Naive thymus-derived CD8-positive, alpha-beta T cell (primary cell): ENCODE measurements around the gene FAM107A. TPM values are rescaled to one million over a fixed set of nuclear protein-coding genes. Genes with fewer than 3 reads are reported as not detected.

Experiments
- ATAC-seq, 2 donors: fragments of 150-1000 bp; cut with Tn5 transposase in 1 of 2; sonication (Bioruptor Pico), chemical (Tn5 transposase) in 1 of 2; 1 replicate in 1 of 2; 2 replicates in 1 of 2; pipeline ENCODE4 v1.10.0; 2021; ENCODE audit warnings: mild to moderate bottlenecking in 2 of 2, moderate library complexity in 2 of 2
- POLR2A ChIA-PET: fragments of 350-600 bp; sonication (Branson Sonifier 250); formaldehyde crosslinking; loops from one replicate; lab custom pipeline; 2021; ENCODE audit warnings: antibody characterized with exemption; lab: Charles Lee
- DNase-seq, 10 donors: peaks; one replicate each; pipeline versions ENCODE4 v3.0.0 to v3.0.0-alpha.2; 2020 to 2022
- H3K27ac Mint-ChIP-seq, 10 donors: one replicate each; pipeline ENCODE4 v1.8.0; 2020 to 2022; ENCODE audit warnings: mild to moderate bottlenecking in 10 of 10, mixed read lengths in 10 of 10, moderate library complexity in 4 of 10, inconsistent platforms in 1 of 10
- H3K27me3 Mint-ChIP-seq, 5 donors: one replicate each; pipeline ENCODE4 v1.8.0; 2021 to 2022; ENCODE audit warnings: mixed read lengths in 5 of 5
- H3K36me3 Mint-ChIP-seq, 3 donors: one replicate each; pipeline ENCODE4 v1.8.0; 2020 to 2022; ENCODE audit warnings: mixed read lengths in 3 of 3, mild to moderate bottlenecking in 2 of 3, inconsistent platforms in 1 of 3
- H3K4me1 Mint-ChIP-seq, 4 donors: one replicate each; pipeline ENCODE4 v1.8.0; 2021 to 2022; ENCODE audit warnings: mixed read lengths in 4 of 4
- H3K4me3 Mint-ChIP-seq, 10 donors: one replicate each; pipeline ENCODE4 v1.8.0; 2020 to 2022; ENCODE audit warnings: mild to moderate bottlenecking in 10 of 10, mixed read lengths in 10 of 10, moderate library complexity in 6 of 10, inconsistent platforms in 1 of 10
- H3K9me3 Mint-ChIP-seq, 9 donors: one replicate each; pipeline ENCODE4 v1.8.0; 2020 to 2022; ENCODE audit warnings: mixed read lengths in 9 of 9, mild to moderate bottlenecking in 3 of 9, inconsistent platforms in 1 of 9, moderate library complexity in 1 of 9
- polyA plus RNA-seq, 3 donors: library from polyadenylated mRNA; unstranded; fragments of 300-500 nt; fragmentation: Illumina TruSeq; gene quantifications; one replicate each; pipeline ENCODE4 v1.2.3, GENCODE V29; 2021
- total RNA-seq, 8 experiments: library from RNA in 2 of 8; stranded (reverse) in 2 of 8; gene quantifications; one replicate each; pipeline ENCODE4 v1.2.3 and lab custom pipeline; 2021 to 2026

FAM107A gene
- total and polyA plus RNA-seq, 5 experiments from 2014 or later = not detected

DNA sequence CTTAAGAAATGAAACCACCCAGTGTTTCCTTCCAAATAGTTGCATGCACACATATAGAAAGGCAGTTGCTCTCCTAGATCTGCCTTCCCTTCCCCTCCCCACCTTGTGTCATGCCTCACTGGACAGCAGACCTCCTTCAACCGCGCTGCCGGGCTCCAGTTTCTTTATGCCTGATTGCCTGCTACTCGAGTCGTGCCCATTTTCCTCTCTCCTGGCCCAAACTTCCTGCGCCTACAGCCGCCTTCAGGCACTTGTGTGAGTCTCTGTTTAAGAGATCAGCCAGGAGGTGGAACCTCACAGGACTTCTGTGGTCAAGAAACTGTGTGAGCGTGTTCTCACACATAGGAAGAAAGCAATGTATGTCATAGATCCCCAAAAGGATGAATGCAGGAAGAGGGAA lies 8.8 kb upstream of the FAM107A start:
- H3K9me3 Mint-ChIP-seq = peaks cover 0 to 4% (median 0%) of the 10 kb centered on the region in 9 donors
- DNase-seq (no peak), ATAC-seq (no peak)
- H3K27me3 Mint-ChIP-seq = peaks cover 28 to 46% (median 43%) of the 10 kb centered on the region in 5 donors
- peak overlapping the region in 1 of 10 donors; percentile 49 for H3K27ac Mint-ChIP-seq
- peaks cover 0 to 6% (median 2%) of the 10 kb centered on the region in 3 donors for H3K36me3 Mint-ChIP-seq
- H3K4me1 Mint-ChIP-seq = peaks cover 3 to 25% (median 21%) of the 10 kb centered on the region in 4 donors
- peak overlapping the region; percentile 80 to 94 (median 90) for H3K4me3 Mint-ChIP-seq
- POLR2A ChIA-PET = no interaction called here

DNA sequence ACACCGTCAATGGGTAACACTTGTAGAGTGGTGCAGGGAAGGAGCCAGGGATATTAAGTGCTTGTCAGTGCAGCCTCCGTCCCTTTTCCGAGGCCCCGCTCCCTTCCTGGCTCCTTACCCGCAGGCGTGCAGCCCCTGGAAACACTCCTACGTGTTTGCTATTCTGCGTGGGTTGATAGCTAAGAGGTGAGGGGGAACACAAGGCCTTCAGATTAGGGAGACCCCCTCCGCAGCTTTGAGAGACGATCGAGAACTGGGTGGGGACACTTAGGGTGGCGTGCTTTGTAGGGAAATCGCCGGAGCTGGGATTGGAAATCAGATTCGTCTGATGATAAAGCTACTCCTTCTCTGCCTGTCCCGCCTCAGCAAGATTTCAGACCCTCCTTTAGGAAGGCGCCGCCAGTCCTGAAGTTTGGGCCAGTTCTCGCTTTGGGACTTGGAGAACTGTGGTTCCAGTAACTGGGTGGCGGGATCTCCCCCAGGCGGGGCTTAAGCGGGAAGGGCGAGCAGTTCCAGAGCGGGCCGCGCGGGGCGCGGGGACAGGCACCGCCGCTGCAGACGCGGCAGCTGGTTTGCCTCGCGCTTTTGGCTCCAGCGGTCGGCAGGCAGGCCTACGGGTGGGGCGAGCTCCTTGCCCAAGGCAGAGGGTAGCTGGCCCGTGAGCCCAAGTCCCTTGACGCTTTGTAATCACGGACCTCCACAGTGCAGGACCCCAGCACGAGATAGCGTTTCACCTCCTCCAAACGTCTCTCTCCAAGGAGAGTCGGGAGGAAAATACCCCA lies 8.0 kb upstream of the FAM107A start:
- ATAC-seq = peak; percentile 91 to 96
- POLR2A ChIA-PET = no interaction called here

DNA sequence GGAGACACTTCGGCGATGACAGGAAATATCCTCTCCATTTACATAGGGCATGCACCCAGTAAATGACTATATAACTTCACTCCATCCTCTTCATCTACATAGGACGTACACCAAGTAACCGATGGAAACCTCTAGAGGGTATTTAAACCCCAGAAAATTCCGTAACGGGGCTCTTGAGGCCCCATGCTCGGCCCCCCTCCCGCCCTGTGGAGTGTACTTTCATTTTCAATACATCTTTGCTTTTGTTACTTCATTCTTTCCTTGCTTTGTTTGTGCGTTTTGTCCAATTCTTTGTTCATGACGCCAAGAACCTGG lies 7.5 kb upstream of the FAM107A start:
- Mint-ChIP-seq H3K27ac (peak overlapping the region in 2 of 10 donors; percentile 13 to 67), H3K9me3 (peaks cover 0 to 4% (median 0%) of the 10 kb centered on the region in 9 donors), H3K4me3 (peak overlapping the region; percentile 90 to 94 (median 90))

More for the DNA sequence above, 8.0 kb upstream of the FAM107A start:
- Mint-ChIP-seq H3K4me3 (peak overlapping the region; percentile 90 to 94 (median 90)), H3K27ac (peak overlapping the region in 2 of 10 donors; percentile 13 to 67), H3K9me3 (peaks cover 0 to 4% (median 0%) of the 10 kb centered on the region in 9 donors), H3K4me1 (peaks cover 3 to 25% (median 21%) of the 10 kb centered on the region in 4 donors), H3K36me3 (peaks cover 0 to 6% (median 2%) of the 10 kb centered on the region in 3 donors), H3K27me3 (peaks cover 28 to 46% (median 41%) of the 10 kb centered on the region in 5 donors)
- DNase-seq = peak in 9 of 10 donors; percentile 6 to 40 (median 22)

DNA sequence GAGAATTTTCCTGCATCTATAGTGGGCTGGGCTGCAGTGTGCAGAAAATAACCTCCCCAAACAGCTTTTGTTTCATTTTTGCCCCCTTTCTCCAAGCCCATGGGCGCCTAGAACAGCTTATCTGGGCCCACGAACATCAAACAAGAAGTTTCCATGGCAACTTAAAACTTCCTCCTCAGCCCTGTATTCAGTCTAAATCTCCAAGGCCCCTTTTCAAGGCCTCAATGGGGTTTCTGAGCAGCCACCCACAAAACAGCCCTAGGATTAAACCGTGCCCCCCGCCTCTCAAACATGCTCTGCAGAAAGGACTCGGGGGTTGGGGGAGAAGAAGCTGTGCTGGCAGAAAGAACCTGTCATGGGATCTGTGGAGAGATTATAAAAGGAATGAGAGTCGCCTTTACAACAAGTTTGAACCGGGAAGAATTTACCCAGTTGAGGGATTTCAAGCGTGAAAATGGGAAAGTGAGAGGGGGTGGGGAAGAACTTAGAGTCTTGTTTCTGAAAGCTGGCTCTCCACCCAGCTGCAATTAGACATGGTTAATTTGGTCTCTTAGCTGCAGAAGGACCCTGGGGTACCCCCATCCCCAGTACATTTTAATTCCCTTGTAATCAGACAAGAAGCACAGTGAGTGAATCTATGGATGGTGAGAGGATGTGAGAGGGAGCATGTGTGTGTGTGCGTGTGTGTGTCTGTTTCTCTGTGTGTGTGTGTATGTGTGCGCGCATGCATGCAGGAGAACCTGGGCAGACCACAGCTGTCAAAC lies 4.3 kb upstream of the FAM107A start:
- peaks cover 3 to 21% (median 19%) of the 10 kb centered on the region in 4 donors for H3K4me1 Mint-ChIP-seq
- ATAC-seq (no peak), DNase-seq (no peak)
- H3K36me3 Mint-ChIP-seq = peaks cover 0 to 6% (median 2%) of the 10 kb centered on the region in 3 donors
- POLR2A ChIA-PET = no interaction called here
- H3K9me3 Mint-ChIP-seq = peaks cover 0 to 4% (median 0%) of the 10 kb centered on the region in 9 donors
- peaks cover 16 to 35% (median 24%) of the 10 kb centered on the region in 5 donors for H3K27me3 Mint-ChIP-seq
- H3K27ac Mint-ChIP-seq = no peak overlapping the region
- H3K4me3 Mint-ChIP-seq = no peak overlapping the region

More for the DNA sequence above, 7.5 kb upstream of the FAM107A start:
- POLR2A ChIA-PET = no interaction called here
- peaks cover 28 to 46% (median 40%) of the 10 kb centered on the region in 5 donors for H3K27me3 Mint-ChIP-seq
- peak; percentile 17 to 22 for ATAC-seq
- peaks cover 3 to 25% (median 21%) of the 10 kb centered on the region in 4 donors for H3K4me1 Mint-ChIP-seq
- DNase-seq = no peak
- H3K36me3 Mint-ChIP-seq = peaks cover 0 to 6% (median 2%) of the 10 kb centered on the region in 3 donors

DNA sequence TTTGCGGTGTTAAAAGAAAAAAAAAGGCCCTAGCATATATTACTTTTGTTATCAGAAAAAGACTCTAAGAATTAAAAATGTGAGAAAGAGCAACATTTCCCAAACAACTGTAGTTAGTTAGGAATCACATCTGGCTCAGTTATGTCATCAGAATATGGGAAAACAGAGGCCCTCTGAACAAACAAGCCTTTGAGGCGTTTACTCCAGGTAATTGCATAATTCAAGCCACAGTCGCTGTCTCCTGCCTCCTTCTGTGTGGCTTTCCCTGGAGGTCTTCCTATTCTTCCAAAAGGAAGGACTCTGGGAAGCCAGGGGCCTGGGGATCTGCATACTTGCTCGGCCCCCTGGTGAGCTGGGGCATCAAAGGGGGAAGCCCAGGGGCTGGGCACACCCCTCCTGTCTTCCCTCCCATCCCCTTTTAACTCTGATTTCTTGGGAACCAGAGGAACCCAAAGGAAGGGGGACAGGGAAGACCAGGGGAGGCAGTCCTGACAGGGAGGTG lies 3.7 kb upstream of the FAM107A start:
- H3K27me3 Mint-ChIP-seq = peaks cover 10 to 29% (median 18%) of the 10 kb centered on the region in 5 donors
- peaks cover 3 to 15% (median 13%) of the 10 kb centered on the region in 4 donors for H3K4me1 Mint-ChIP-seq
- H3K36me3 Mint-ChIP-seq = no peaks in the 10 kb centered on the region
- no peaks in the 10 kb centered on the region for H3K9me3 Mint-ChIP-seq
- POLR2A ChIA-PET = no interaction called here
- ATAC-seq = no peak
- no peak for DNase-seq
- H3K4me3 Mint-ChIP-seq = no peak overlapping the region
- no peak overlapping the region for H3K27ac Mint-ChIP-seq

DNA sequence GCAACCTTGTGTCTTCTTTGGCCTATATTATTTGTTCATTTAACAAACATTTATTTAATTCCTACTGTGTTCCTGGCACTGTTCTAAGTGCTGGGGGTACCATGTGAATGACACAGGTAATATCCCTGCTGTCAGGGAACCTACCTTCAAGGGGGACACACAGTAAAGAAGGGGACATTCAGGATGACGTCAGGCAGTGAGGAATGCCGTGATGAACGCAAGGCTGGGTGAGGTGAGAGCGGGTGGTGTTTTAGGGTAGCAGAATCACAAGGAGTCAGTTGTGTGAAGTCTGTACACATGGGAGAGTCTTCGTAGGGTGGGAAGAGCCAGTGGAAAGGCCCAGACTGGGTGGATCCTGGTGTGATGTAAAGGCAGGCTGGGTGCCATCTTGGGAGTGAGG lies 1.7 kb upstream of the FAM107A start:
- no peak for ATAC-seq
- Mint-ChIP-seq H3K27me3 (peaks cover under 1 to 13% (median 8%) of the 10 kb centered on the region in 5 donors), H3K27ac (no peak overlapping the region), H3K4me1 (peaks cover 0 to 4% (median 0%) of the 10 kb centered on the region in 4 donors), H3K4me3 (no peak overlapping the region), H3K9me3 (no peaks in the 10 kb centered on the region), H3K36me3 (no peaks in the 10 kb centered on the region)
- POLR2A ChIA-PET = no interaction called here
- DNase-seq = no peak

DNA sequence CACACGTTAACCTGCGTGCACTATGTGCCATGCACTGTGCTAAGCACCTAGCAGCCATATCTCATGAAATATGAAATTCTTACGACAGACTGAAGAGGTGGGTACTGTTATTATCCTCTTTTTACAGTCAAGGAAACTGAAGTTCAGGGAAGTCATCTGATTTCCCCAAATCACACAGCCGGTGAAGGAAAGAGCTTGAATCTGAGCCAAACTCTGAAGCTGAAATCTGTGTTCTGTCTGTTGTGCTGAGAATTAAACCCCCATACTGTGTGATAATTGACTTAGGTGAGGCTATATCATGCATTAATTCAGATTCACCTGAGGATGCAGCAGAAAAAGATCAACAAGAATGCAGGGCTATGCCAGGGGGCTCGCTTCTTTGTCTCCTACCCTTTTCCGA lies 475 bp downstream of the FAM107A start:
- POLR2A ChIA-PET = no interaction called here
- no peak overlapping the region for H3K4me3 Mint-ChIP-seq
- ATAC-seq = no peak

DNA sequence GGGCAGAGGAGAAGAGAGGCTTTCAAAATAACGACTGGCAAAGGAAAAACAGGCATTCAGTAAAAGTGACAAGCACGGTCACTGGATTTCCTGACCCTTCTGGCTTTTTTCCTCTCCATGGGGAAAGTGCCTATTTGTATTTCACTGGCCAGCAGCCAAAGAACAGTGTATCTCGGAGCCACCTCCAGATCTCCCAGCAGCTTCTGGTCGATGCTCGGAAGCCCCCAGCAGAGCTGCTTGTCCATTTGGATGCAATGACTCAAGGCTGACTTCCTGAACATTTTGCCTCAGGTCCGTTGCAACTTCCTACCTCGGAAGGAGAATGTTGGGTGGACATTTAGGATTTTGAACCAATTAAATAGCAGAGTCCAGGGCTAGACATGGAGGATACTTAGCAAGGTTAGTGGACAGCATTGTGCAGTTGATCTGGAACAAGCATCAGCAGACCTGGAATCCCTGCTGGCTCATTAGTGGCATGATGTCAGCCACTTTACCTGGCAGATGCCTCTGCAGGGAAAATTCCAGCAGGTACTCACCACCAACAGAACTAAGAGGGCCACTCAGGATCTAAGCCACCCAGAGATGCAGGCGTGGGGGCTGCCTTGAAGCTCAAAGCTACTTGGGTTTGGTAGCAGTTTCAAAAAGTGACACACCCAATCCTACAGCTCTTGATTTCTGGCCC lies 1.1 kb downstream of the FAM107A start:
- Mint-ChIP-seq H3K27ac (no peak overlapping the region), H3K4me3 (no peak overlapping the region), H3K36me3 (no peaks in the 10 kb centered on the region), H3K4me1 (no peaks in the 10 kb centered on the region), H3K9me3 (no peaks in the 10 kb centered on the region), H3K27me3 (peaks cover 0 to 10% (median 6%) of the 10 kb centered on the region in 5 donors)
- POLR2A ChIA-PET = no interaction called here
- no peak for ATAC-seq
- DNase-seq = no peak

More for the DNA sequence above, 475 bp downstream of the FAM107A start:
- Mint-ChIP-seq H3K27me3 (peaks cover 0 to 10% (median 6%) of the 10 kb centered on the region in 5 donors), H3K9me3 (no peaks in the 10 kb centered on the region), H3K27ac (no peak overlapping the region), H3K4me1 (peaks cover 0 to 4% (median 0%) of the 10 kb centered on the region in 4 donors), H3K36me3 (no peaks in the 10 kb centered on the region)
- DNase-seq = no peak

DNA sequence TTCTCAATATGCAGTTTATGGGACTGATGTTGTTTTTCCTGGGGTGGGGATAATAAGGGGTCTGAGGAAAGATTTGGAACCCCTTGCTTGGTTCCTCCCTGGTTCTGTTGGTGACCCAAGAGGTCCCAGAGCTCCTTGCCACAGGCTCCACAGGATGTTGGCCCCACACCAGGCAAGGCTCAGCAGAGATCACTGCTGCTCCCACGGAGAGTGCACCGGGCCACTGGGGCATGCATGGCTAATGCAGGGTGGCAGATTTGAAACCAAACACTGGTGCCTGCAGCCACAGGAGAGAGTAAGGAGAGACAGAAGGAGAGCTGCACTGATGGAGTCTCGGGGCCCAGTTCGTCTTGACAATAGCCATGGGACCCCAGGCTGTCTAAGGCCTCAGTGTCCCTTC lies 2.5 kb downstream of the FAM107A start:
- Mint-ChIP-seq H3K27me3 (peaks cover 0 to 10% (median 6%) of the 10 kb centered on the region in 5 donors), H3K36me3 (no peaks in the 10 kb centered on the region), H3K4me1 (no peaks in the 10 kb centered on the region), H3K27ac (no peak overlapping the region), H3K9me3 (no peaks in the 10 kb centered on the region), H3K4me3 (no peak overlapping the region)
- DNase-seq (no peak), ATAC-seq (no peak)
- POLR2A ChIA-PET = no interaction called here

DNA sequence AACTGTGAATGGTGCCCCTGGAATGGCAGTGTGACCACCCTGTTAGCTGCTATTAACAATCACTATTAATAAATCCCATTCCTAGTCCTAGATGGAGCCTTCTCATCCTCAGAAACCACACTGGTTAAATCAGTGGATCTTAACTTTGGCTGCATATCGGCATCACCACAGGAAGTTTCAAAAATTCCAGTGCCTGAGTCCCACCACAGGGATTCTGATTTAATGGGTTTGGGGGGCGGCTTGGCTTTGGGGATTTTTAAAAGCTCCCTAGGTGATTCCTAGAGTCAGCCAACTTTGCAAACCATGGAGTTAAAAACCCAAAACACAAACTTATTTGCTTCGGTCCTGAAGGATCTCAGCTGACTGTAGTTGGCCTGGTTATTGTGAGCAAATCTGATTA lies 3.1 kb downstream of the FAM107A start:
- Mint-ChIP-seq H3K36me3 (no peaks in the 10 kb centered on the region), H3K27me3 (peaks cover 0 to 11% (median 6%) of the 10 kb centered on the region in 5 donors), H3K4me3 (no peak overlapping the region), H3K4me1 (peaks cover 0 to under 1% (median under 1%) of the 10 kb centered on the region in 4 donors), H3K9me3 (no peaks in the 10 kb centered on the region), H3K27ac (no peak overlapping the region)
- DNase-seq (no peak), ATAC-seq (no peak)
- POLR2A ChIA-PET = no interaction called here

DNA sequence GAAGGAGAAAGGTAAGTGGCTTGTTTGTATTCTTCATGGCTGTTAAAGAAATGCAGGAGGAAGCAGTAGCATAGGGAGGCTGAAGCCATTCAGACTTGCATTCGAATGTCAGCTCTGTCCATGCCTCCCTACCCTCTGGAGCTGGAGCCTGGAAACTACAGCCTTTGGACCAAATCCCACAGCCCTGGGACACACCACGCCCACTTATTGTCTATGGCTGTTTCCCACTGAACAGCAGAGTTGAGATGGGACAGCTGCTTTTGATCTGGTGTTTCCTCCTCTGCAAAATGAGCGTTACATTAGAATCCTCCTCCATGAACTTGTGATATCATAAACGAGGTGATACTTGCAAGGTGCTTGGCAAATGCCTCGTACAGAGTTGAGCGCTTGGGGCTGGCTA lies 3.6 kb downstream of the FAM107A start:
- H3K36me3 Mint-ChIP-seq = no peaks in the 10 kb centered on the region
- H3K27me3 Mint-ChIP-seq = peaks cover 0 to 15% (median 6%) of the 10 kb centered on the region in 5 donors
- ATAC-seq (no peak), DNase-seq (no peak)
- no peak overlapping the region for H3K4me3 Mint-ChIP-seq
- H3K9me3 Mint-ChIP-seq = no peaks in the 10 kb centered on the region
- peak overlapping the region in 1 of 10 donors; percentile 83 for H3K27ac Mint-ChIP-seq
- POLR2A ChIA-PET = no interaction called here
- peaks cover 3 to 5% (median 4%) of the 10 kb centered on the region in 4 donors for H3K4me1 Mint-ChIP-seq

DNA sequence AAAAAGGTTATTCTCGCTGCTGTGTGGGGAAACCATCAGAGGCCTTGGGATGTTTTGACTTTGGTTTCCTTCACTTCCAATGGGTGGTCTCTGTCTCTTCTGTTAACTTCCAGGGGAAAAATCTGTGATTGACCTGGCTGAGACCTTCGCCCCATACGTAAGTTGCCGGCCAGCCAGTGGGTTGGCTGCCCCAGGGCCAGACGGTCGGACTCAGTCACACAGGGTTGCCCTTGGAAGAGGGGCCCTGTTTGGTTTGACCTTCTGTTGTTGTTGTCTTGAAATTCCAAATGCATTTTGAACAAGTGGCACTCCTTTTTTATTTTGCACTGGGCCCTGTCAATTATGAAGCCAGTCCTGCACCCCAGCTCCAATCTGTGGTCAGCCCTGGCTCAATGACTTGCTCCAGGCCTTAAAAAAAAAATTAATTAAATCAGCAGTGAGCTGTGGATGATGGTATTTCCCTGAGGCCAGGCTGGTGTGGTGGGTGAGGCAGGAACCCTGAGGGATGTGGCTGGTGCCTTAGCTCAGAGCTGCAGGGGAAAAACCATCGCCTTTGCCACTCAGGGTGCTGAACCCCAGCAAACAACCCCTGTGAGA lies 4.5 kb downstream of the FAM107A start:
- H3K9me3 Mint-ChIP-seq = no peaks in the 10 kb centered on the region
- POLR2A ChIA-PET = no interaction called here
- peaks cover 3 to 9% (median 5%) of the 10 kb centered on the region in 4 donors for H3K4me1 Mint-ChIP-seq
- H3K27ac Mint-ChIP-seq = no peak overlapping the region
- no peak for ATAC-seq
- no peaks in the 10 kb centered on the region for H3K36me3 Mint-ChIP-seq
- H3K27me3 Mint-ChIP-seq = peaks cover 0 to 16% (median 6%) of the 10 kb centered on the region in 5 donors
- no peak overlapping the region for H3K4me3 Mint-ChIP-seq
- no peak for DNase-seq
